CD1c-positive myeloid dendritic cell (primary cell): ENCODE results near the gene CRYGD.
"Not testable (repeated sequence)": the region's sequence is repeated elsewhere in the genome, so short reads cannot be mapped to it uniquely, and the experiment has no call there.

Experiments
- DNase-seq: peaks from one replicate; pipeline ENCODE4 v3.0.0-alpha.2; 2016; ENCODE audit errors: extremely low spot score

Gene CRYGD

DNA sequence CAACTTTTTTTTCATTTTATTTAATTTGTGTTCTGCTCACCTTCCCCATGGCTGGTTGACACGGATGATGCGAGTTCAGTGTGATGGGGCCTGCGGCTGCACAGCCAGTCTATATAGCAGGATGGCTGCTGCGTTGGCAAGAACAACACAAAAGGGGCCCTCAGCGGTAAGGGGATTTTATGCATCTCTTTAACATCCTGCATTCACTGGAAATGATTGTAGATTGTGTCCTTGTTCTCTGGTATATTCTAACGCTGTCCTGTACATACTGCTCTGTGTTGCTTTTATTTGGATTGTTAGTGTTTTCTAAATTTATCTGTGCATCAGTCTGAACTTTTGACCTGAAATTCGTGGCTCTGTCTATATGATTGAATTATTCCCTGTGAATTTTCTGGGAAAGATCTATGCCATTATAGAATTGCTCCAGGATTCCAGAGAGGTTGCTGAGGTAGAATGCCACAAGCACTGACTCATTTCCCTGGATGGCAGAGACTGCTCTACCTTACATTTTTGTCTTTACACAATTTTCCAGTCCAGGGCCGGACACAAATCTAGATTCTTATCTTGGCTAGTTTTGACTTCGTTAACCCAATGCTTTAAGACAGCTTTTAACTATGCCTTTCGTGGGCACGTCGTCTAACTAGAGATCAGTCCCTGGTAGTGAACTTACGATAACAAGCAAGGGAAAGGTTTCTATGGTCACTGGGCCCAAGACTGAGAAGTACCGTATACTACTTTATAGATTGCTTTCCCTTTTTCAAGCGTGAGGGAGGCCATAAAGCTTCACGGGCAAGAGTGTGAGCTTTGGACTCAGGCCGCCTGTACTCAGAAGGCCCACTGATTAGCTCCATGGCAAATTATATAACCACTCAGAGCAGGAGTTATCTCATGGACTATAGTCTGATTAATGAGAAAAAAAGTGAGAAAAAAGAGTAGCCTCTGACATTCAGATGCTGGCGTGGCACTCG, 5.7 kb upstream of the CRYGD start, which contains the start of gene CRYGC:
Gene CRYGC, minus strand, starts transcription at position 85 of the 968 bp plus-strand sequence. Its CDS starts 36 bp downstream, at position 49.
- DNase-seq, result no peak

DNA sequence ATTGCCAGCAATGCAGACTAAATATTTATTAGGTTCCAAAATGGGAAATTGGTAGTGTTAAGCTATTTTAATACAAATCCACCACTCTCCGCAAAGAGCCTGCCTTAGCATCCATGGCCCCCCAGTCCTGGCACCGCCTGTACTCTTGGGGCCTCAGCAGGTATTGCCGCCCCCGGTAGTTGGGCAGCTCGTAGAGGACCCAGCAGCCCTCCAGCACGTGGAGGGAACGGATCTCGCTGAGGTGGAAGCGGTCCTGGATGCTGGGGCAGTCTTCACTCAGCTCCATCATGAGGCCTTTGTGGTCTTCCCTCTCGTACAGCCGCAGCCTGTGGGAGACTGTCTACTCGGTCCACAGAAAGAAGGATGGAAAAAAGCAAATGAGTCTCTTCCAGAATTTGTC, 3.8 kb upstream of the CRYGD start:
- DNase-seq, result no peak

DNA sequence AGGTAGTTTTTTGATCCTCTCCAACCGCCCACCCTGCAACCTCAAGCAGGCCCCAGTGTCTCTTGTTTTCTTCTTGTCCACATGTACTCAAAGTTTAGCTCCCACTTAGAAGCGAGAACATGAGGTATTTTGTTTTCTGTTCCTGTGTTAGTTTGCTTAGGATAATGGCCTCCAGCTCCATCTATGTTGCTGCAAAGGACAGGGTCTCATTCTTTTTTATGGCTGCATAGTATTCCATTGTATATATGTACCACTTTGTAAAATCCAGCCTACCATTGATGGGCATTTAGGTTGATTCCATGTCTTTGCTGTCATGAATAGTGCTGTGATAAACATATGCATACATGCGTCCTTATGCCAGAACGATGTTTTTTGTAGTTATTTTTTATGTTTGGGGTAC, 2.8 kb upstream of the CRYGD start:
- no peak for DNase-seq

DNA sequence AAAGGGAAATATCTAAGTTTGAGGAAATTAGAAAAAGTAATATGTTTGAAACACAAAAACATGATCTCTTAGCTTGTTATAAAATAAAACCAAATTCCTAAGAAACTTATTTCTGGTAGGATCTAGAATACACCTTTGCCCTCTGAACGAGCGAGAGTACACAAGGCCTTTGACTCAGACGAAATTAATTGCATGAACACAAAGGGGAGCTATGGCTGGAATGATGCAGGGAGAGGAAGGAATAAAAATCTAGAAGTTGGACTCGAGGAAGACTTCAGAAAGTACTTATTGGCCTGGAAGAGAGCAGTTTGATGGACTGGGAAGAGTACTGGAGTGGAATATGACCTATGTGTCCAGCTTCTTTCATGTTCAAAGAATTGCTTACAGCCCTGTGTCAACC, 927 bp upstream of the CRYGD start:
- no peak for DNase-seq

DNA sequence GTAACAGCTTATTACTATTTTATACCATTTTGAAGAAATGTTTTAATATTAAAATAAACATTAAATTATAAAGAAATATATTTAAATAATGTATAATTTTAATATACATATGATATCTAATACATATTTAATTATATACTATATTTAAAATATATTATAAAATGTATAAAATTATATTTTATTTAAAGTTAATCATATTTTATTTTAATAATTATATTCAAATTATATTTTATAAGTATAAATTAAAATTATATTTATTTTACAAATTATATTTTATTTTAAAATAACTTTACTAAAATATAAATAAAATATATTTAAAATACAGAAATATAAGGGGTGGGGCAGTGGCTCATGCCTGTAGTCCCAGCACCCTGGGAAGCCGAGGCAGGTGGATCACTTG, 2.1 kb downstream of the CRYGD start:
- DNase-seq, result no peak

DNA sequence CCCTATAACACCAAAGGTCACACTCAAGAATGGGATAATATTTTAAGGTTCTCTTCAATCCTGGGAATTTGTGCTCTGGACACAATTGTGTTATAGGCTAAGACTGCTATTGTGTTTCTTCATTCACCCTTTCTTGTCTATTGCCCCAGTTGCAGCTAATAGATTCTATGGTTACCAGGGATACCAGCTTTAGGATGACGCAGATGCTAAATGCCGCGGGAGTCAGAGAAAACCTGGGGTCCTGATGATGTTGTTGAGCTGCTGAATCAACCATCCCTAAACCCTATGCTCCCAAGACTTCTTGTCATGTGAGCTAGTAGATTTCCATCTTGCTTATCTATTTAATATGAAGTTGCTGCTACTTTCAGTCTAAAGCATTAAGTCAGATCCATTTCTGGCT, 5.4 kb downstream of the CRYGD start:
- DNase-seq, result no peak

DNA sequence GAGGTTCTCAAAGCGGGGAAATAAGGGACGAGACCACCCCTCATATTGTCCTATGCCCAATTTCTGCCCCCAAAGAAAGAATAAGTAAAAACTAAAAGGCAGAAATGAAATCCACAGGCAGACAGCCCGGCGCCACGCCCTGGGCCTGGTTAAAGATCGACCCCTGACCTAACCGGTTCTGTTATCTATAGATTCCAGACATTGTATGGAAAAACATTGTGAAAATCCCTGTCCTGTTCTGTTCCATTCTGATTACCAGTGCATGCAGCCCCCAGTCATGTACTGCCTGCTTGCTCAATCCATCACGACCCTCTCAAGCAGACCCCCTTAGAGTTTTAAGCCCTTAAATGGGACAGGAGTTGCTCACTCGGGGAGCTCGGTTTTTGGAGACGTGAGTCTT, 6.9 kb downstream of the CRYGD start:
- DNase-seq, result not testable (repeated sequence)

DNA sequence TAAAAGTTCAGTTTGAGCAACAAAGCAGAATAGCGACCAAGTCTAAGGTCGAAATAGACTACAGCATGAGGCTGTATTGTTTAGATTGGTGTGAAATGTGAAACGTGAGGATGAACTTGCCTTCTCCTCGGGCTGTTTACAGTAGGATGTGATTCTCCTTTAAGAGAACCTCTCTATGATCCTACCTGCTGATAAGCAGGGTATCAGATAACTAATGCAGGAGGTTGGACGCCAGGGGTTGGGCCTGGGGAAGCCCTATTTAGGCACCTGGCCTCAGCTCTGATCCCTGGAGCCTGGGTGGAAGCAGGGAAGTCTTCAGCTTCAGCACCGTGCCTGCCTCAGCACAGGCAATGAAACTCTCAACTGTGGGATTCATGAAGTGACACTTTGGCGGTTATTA, 11.4 kb downstream of the CRYGD start:
- no peak for DNase-seq

DNA sequence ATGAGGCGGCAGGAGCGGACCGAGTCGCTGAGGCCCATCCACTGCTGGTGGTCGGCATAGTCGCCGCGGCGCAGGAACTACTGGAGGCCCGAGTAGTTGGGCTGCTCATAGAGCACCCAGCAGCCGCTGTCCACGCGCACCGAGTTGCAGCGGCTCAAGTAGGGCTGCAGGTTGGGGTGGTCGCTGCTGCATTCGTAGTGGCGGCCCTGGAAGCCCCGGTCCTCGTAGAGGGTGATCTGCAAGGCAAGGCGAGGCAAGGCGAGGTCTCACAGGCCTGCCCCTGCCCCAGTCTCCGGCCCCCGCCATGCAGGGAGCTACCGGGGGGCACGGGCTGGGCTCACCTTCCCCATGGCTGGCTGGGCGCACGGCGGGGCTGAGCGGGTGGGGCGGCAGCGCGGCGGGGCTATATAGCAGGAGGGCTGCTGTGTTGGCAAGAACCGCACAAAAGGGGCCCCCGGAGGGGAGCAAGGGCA, 12.0 kb downstream of the CRYGD start:
- DNase-seq, result not testable (repeated sequence)

DNA sequence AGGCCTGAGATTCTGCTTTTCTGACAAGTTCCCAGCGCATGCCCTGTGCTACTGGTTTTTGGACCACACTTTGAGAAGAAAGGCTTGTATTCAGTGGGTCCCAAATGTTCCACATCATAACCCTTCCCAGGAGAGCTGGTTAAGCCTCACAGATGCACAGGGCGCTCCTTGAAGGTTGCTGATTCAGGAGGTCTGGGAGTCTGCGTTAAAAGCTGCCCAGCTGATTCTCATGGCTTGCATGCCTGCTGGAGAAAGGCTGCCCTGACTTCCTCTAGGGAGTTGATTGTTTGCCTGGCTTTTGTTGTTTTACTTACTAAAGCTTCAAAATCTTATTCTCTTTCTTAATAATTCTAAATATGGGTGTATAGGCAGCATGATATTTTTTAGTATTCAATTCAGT, 20.7 kb downstream of the CRYGD start:
- no peak for DNase-seq

DNA sequence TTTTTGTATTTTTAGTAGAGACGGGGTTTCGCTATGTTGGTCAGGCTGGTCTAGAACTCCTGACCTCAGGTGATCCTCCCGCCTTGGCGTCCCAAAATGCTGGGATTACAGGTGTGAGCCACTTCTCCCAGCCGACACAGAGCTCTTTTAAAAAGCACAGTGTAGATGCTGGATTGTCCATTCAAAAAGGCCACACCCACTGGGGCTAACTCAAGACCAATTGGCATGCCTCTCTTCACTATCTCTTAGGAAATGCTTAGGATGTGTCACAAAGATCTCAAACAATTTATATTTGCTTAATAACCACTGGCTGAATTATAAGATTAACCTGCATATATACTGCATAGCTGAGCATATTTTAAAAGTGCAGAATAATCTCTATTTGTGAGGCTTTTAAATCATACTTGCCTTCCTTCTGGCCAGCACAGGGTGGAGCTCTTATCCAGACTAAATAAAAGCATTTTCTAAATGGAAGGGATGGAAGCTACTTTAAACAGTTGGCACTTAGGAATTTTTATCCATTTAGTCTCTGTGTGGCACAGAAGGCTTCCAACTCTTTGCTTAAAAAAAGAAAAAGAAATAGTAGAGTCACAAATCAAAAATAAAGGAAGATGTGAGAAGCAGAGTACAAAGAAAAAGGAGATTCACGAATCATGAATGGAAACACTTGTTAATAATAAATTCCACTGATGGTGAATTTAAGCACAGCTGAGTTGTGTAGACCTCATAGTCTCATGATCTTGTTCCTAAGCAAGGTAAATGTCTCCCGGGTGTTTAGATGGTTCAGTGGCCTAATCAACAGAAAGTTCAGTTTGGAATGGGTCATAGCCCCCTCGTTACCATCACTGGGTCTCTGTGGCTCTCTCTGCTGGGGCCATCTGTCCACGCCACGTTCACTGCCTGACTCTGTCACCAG, 22.4 kb downstream of the CRYGD start:
- peak; percentile 25 for DNase-seq

DNA sequence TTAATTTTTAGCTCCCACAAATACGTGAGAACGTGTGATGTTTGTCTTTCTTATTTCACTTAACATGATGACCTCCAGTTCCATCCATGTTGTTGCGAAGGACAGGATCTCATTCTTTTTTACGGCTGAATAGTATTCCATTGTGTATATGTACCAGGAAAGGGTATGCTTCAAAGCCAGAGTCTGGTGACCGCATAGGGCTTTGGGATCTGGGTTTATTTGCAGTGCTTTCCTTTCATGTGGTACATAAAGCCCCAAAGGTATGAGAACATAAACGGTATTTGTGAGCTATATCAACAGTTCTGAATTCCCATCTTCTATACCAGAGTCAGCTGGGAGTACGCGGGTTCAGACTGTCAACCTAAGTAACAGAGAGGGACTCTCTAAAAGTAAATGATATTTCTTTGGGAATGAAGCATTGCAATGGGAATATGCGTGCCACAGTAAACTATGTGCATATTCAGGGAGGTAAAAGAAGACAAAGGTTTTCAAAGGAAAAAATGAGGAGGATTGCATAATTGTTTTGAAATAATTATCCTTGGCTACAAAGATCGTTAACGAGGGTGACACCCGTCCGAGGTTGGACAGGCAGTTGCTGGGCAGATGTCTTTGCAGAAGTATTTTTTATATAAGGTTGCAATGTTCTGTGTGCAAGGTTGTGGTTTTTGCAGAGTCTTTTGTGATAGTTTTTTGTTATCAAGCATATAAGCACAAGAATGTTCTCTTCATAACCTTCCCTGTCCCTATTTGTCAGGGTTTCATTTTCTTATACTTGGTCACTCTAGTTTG, 24.4 kb downstream of the CRYGD start:
- DNase-seq, result no peak

DNA sequence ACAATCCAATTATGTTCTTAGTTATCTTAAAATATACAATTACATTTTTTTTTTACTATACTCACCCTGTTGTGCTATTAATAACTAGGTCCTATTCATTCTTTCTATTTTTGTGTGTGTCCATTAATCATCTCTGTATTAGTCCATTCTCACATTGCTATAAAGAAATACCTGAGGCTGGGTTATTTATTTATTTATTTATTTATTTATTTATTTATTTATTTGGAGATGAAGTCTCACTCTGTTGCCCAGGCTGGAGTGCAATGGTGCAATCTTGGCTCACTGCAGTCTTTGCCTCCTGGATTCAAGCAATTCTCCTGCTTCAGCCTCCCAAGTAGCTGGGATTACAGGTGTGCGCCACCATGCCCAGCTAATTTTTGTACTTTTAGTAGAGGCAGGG, 25.6 kb downstream of the CRYGD start:
- DNase-seq, result not testable (repeated sequence)

DNA sequence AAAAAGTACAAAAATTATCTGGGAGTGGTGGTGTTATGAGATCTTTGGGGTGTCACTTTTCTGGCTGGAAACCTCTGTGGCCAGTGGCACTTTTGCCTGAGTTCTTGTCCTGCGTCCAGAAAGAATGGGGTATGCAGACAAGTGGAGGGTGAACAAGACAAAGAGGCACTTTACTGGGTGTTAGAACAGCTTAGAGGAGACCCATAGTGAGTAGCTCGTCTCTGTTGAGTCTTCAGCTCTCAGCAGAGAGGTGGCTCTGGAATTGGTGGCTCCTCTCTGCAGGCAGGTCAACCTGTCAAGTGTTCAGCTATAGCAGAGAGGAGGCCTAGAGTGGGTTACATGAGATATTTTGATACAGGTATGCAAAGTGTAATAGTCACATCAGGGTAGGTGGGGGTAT, 26.1 kb downstream of the CRYGD start:
- no peak for DNase-seq

DNA sequence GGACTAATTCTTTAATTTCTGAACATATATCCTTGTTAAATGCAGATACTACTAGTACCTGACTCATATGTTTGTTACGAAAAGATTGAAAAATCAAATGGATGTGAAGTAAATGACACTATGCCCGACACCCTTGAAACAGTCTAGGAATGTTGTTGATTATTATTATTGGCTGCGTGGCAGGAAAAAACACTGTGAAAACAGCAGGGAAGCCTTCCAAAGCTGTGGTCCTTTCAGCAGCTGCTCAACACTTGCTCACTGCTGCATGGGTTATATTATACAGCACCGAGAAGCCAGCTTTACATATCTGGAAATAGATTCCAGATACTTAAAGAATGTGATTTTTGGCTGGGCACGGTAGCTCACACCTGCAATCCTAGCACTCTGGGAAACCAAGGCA, 26.5 kb downstream of the CRYGD start:
- DNase-seq, result no peak

DNA sequence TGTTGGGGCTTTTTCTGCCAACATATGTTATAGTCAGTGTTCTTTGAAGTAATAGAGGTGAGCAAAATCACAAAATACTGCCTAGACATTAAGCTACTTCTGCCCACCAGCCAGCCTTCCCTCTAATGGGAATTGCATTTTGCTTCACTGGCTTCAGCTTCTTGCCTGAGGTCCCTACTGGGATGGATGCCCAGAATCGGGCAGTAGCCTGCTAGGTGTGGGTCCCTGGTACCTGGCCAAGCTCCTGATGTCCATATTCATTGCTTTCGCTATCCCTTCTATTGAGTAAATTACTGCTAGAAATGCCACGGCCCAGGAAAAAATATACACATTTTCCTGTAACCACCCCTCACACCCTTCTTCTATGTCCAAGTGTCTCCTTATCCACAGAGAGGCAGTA, 27.0 kb downstream of the CRYGD start:
- DNase-seq, result no peak

DNA sequence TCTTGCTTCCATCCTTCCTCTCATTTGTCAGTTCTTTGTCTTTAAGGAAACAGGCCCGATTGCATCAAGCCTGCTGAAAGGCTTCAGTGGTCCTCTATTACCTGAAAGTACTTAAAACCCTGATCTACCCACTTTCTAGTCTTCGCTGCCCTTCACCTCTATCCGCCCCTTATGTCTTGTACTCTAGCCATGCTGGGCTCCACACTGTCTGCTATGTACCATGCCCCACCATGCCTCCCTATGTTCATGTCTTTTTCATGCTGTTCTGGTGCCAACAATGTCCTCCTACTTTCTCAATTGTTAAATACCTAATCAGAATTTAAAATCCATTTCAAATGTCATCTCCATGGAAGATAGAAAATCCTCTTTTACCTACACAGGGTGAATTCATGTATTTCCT, 28.2 kb downstream of the CRYGD start:
- no peak for DNase-seq

DNA sequence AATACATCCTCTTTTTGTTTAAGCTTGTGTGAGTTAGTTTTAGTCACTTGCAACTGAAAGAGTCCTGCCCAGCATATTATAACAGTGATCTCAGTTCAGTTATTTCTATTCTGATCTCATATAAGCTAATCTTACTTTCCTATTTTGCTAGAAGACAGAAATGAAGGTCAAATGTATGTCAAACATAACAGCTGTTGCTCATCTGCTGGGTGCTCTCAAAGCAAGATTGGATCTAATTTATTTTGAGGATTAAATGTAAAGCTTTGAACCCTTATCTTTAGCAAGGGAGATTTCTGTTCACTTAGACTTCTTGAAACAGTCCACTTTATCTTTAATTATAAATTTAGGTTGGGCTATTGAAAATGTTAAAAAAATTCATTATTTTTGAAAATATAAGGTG, 31.2 kb downstream of the CRYGD start:
- no peak for DNase-seq

DNA sequence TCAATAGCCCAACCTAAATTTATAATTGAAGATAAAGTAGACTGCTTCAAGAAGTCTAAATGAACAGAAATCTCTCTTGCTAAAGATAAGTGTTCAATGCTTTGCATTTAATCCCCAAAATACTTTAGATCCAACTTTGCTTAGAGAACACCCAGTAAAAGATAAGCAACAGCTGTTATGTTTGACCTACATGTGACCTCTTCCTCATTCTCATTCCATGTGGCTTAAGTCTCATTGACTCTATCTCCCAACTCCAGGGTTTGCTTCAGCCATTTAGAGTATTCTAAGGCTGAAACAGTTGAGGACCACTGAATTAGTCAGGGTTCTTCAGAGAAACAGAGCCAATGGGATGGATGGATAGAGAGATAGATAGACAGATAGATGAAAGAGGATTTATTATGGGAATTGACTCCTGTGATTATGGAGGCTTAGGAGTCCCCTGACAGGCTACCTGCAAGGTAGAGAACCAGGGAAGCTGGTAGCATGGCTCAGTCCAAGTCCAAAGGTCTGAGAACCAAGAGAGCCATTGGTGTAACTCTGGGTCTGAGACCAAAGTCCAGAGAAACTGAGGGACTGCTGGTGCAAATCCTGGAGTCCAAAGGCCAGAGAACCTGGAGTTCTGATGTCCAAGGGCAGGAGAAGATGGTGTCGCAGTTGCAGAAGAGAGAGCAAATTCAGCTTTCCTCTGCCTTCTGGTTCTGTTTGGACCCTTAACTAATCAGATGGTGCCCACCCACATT, 32.1 kb downstream of the CRYGD start:
- no peak for DNase-seq

DNA sequence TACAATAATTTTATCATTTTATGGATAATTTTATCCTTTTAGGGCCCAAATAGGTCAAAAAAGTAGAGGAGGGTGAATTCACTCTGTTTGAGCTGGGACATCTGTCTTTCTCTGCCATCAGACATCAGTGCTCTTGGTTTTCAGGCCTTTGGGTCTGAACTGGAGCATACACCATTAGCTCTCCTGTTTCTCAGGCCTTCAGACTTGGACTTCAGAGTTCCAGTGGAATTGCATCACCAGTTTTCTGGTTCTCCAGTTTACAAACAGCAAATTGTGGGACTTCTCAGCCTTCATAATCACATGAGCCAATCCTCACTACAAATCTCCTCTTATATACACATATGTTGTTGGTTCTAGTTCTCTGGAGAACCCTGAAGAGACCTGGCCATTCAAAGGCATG, 33.9 kb downstream of the CRYGD start:
- no peak for DNase-seq

DNA sequence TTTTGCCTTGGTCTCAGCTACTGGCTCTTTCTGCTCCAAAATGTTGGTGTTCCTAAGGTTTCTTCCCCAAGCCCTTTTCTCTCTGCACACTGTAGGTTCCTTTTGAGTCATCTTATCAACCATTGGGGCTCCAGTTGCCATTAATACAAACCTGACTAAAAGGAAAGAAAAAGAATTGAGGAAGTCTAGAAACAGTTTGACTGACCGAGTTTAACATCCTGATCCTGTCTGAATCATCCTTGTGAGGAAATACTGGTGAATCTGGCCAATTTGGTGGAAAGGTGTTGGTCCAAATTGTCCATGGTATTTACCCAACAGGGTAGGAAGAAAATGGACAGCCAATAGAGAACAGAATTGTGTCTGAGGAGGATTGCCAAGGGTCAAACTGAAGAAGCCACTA, 38.3 kb downstream of the CRYGD start:
- DNase-seq, result no peak
